ENCODE data around the gene MED25.
"Not testable (repeated sequence)": the region's sequence is repeated elsewhere in the genome, so short reads cannot be mapped to it uniquely, and the experiment has no call there.

The MED25 gene

DNA sequence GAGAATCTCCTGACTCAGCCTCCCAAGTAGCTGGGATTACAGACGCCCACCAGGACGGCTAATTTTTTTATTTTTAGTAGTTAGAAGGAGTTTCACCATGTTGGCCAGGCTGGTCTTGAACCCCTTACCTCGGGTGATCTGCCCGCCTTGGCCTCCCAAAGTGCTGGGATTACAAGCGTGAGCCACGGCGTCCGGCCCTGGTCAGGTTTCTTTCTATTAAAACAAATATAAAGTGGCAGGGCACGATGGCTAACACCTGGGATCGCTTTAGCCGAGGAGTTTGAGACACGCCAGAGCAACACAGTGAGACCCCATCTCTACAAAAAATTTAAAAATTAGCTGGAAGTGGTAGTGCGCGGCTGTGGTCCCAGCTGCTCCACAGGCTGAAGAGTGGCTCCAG lies 1.5 kb upstream of the MED25 start:
- no peak for DNase-seq (ENCODE audit: low read depth in 2 of 2)

DNA sequence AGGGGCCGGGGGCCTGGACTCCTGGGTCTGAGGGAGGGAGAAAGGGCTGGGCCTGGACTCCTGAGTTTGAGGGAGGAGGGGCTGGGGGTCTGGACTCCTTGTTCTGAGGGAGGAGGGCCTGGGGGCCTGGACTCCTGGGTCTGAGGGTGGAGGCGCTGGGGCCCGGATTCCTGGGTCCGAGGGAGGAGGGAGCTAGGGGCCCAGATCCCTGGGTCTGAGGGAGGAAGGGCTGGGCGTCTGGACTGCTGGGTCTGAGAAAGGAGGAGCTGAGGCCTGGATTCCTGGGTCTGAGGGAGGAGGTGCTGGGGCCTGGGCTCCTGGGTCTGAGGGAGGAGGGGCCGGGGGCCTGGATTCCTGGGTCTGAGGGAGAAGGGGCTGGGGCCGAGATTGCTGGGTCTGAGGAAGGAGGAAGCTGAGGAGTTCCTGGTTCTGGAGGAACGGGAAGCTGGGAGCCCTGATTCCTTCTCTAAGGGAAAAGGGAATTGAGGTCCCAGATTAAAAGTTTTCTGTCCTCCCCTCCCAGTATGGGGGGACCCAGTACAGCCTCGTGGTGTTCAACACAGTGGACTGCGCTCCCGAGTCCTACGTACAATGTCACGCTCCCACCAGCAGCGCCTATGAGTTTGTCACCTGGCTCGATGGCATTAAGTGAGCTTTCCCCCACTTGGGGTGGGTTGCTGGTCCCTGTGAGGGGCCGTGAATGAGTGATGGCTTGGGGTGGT lies 721 bp downstream of the MED25 start:
- no peak for DNase-seq (ENCODE audit: low read depth in 2 of 2)

DNA sequence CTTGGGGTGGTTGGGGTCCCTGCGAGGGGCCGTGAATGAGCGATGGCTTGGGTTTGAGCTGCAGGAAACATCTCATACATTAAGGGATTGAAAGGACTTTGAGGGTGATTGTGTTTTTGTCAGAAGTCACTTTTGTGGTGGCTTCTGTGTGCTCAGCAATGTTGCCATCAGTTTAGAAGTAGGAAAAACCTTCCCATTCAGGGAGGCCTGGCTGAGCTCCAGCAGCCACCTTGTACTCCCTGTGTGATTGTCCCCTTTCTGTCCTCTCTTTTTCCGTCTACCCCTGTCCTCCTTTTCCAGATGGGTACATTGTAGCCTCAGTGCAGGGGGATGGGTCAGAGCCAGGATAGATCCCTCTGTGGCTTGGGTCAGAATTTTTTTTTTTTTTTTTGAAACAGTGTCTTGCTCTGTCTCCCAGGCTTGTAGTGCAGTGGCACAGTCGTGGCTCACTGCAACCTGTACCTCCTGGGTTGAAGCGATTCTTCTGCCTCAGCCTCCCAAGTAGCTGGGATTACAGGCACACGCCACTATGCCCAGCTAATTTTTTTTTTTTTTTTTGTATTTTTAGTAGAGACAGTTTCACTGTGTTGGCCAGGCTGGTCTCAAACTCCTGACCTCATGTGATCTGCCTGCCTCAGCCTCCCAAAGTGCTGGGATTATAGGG lies 1.5 kb downstream of the MED25 start:
- not testable (repeated sequence) for DNase-seq (ENCODE audit: low read depth in 2 of 2)

DNA sequence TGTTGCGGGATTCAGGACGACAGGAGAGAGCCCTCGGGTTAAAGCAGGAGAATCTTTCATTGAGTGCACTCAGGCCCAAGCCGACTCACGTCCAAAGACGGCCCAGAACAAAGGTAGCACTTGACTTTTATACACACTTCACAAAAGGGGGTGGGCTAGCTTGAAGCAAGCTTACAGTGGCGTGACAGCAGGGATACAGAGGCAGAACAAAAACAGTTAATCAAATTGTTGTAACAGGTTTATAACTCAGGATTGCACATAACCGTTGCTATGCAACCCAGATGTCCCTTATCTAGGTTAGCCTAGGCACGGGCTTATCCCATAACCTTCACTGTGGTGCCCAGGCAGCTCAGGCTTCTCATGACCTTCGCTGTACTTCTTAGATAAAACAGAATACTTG lies 2.0 kb downstream of the MED25 start:
- DNase-seq (ENCODE audit: low read depth in 2 of 2) = no peak

DNA sequence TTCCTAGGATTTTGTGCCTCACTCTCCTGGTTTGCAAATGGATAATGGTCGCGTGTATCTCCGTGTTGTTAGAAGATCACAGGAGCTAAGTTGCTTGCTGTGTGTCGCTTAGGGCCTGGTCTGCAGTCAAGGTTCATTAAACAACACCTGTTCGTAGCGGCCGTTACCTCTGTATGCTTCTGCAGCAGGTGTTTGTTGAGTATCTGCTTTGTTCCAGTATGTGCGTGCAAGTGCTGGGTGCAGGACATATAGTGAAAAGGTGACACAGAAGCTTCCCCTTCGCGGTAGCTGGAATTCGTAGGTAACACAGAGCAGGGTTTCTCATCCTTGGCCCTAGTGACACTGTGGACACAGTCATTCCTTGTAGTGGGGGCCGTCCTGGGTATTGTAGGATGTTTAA lies 5.4 kb downstream of the MED25 start:
- DNase-seq (ENCODE audit: low read depth in 2 of 2) = no peak

DNA sequence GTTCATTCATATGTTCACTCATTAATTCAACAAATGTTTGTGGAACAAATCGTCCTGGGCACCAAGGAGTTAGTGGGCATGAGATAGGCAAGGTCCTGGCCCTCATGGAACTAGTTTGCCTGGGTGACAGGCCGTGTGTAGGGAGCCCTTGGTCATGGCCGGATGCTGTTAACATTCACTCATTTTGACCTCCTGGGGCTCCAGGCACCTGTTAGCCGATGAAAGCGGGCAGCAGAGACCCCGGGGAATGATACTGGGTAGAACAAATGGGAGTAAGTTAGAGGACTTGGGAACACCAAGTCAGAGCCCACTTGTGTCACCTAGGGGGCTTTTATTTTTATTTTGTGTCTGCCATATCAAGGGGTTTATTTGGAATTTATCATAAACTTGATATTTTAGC lies 6.6 kb downstream of the MED25 start:
- no peak for DNase-seq (ENCODE audit: low read depth in 2 of 2)

DNA sequence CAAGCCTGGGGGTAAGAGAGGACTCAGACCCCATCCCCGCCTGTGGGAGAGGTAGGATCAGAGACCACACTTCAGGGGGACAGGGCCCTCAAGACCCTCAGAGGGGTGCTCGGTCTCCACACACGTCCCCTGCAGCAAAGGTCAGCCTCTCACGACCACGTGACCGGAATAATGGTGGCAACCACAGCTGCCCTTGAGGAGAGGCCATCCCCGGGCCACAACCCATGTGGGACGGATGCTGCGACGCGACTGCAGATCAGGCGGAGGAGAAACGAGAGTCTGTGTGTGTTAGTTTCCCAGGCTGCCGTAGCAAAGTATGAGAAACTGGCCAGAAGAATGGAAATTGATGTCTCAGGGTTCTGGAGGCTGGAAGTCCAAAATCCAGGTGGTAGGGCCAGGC lies 8.9 kb downstream of the MED25 start:
- DNase-seq (ENCODE audit: low read depth in 2 of 2) = no peak

DNA sequence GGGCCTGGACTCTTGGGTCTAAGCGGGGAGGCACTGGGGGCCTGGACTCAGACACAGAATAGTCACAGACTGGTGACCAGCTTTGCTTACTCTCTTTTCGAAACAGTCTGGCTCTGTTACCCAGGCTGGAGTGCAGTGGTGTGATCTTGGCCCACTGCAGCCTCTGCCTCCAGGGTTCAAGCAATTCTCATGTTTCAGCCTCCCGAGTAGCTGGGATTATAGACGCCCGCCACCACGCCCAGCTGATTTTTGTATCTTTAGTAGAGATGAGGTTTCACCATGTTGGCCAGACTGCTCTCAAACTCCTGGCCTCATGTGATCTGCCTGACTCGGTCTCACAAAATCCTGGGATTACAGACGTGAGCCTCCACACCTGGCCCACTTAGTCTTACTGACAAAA lies 11.1 kb downstream of the MED25 start:
- no peak for DNase-seq (ENCODE audit: low read depth in 2 of 2)

DNA sequence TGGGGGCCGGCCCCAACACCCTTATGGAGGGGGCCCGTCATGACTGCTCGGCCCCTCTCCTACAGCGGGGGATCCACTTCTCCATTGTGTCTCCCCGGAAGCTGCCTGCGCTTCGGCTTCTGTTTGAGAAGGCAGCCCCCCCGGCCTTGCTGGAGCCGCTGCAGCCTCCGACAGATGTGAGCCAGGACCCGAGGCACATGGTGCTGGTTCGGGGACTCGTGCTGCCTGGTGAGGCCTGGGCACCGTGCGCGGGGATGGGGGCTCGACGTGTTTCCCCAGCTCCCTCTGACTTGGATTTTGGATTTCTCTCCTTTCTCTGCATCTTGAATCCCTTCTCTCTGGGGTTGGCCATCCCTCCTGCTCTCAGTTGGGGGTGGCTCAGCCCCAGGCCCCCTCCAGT lies 11.6 kb downstream of the MED25 start:
- DNase-seq (ENCODE audit: low read depth in 2 of 2) = no peak

DNA sequence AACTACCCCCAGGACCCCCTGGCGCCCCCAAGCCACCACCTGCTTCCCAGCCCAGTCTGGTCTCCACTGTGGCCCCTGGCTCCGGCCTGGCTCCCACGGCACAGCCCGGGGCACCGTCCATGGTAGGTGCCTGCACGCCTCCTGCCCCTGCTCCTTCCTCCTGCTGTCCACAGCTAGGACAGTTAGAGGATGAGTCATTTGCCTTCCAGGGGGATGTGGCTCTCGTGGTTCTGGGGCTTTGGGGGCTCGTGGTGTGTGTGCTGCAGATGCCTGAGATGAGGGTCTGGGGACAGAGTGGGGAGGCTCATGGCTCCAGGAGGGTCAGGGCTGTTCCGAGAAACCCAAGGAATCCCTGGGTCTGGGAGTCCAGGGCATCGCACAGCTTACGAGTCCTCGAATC lies 12.7 kb downstream of the MED25 start:
- DNase-seq (ENCODE audit: low read depth in 2 of 2) = no peak

DNA sequence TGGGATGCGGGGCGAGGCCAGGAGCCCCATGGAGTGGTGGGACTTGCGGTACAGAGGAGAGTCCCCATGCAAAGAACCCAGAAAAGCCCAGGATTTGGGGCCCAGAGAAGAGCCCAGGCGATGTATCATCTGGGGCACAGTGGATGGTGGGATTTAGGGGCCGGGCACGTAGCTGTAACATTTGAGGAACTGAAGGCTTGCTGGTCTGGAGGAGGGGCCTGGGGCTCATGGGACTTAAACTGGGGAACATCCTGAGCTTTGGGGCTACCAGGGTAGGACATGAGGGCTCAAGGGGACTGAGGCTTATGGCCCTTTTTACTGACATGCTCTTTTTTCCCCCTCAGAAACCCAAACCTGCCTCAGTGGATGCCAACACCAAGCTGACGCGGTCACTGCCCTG lies 13.5 kb downstream of the MED25 start:
- no peak for DNase-seq (ENCODE audit: low read depth in 2 of 2)

DNA sequence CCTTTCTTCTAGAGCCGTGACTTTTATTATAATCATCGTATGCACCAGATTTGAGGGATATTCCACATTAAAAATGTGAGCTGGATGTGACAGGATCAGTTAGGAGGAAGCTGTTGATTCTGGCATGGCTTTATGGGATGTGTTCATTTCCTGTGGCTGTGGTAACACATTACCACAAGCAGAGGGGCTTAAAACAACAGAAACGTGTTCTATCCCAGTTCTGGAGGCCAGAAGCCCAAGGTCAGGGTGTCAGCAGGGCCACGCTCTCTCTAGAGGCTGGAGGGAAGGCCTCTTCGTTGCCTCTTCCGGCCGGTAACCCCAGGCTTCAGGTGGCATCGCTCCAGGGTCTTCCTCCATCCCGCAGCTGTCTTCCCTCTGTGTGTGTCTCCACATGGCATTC lies 14.5 kb downstream of the MED25 start:
- DNase-seq (ENCODE audit: low read depth in 2 of 2) = no peak

DNA sequence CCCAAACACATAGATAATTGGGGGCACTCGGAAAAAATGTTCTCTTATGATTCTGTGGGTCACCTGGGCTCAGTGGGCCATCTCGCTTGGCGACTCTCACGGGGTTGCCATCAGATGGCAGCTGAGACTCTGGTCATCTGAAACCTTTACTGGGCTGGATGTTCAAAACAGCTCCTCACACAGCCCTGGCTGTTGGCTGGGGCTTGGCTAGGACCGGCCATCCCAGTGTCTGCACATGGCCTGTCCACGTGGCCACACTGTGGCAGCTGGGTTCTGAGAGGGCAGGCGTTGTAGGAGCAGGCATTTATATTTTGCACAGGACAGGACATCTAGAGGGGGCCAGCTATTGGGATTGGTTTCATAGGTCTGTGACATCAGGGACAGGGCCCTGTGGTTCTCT lies 15.5 kb downstream of the MED25 start:
- no peak for DNase-seq (ENCODE audit: low read depth in 2 of 2)

DNA sequence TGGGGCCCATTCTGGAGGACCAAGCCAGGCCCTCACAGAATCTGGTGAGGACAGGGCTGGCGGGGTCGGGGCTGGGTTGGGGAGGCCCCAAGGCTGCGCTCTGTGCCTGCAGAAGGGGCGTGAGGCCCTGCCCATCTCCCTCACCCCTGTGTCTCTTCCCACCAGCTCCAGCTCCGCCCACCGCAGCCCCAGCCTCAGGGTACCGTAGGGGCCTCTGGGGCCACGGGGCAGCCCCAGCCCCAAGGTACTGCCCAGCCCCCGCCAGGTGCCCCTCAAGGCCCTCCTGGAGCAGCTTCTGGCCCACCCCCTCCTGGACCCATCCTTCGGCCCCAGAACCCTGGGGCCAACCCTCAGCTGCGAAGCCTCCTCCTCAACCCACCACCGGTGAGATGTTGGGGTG lies 17.5 kb downstream of the MED25 start:
- no peak for DNase-seq (ENCODE audit: low read depth in 2 of 2)

DNA sequence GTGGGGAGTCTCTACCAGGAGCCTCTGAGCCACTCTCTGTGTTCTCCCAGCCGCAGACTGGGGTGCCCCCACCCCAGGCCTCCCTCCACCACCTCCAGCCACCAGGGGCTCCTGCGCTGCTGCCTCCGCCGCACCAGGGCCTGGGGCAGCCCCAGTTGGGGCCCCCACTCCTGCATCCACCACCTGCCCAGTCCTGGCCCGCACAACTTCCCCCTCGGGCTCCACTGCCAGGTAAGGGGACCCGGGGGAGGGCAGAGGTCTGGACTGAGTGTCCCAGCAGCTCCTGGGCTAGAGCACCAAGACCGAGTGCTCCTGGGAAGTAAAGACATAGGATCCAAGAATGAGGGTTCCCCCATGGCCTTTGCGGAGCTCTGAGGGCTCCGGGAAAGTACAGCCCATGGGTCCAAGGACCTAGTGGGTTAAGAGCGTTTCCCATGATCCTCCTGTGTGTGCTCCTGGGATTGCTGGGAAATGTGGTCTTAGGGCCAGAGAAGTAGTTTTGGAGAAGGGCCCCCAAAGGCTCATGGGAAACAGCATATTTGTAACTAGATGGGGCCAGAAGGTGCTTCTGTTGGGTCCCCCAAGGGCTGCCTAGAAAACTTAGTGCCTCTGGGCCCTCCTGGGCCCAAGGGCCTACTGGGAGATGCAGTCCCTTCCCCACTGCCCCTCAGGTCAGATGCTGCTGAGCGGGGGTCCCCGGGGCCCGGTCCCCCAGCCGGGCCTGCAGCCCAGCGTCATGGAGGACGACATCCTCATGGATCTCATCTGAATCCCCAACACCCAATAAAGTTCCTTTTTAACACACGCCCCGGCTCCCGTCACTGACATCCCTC lies 18.3 kb downstream of the MED25 start:
- no peak for DNase-seq (ENCODE audit: low read depth in 2 of 2)

DNA sequence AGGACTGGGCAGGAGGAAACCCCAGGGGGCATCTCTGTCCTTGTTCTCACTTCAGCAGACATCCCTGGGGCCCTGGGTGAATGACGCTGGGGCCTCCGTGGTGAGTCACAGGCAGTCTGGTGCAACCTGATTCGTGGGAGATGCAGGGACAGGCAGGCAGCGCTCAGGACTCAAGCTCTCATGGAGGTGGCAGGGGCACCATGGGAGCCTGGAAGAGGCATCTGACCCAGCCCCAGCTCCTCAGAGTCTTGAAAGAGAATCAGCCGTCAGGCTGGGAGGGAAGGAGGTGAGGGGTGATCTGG lies 18.9 kb downstream of the MED25 start:
- DNase-seq (ENCODE audit: low read depth in 2 of 2) = no peak

DNA sequence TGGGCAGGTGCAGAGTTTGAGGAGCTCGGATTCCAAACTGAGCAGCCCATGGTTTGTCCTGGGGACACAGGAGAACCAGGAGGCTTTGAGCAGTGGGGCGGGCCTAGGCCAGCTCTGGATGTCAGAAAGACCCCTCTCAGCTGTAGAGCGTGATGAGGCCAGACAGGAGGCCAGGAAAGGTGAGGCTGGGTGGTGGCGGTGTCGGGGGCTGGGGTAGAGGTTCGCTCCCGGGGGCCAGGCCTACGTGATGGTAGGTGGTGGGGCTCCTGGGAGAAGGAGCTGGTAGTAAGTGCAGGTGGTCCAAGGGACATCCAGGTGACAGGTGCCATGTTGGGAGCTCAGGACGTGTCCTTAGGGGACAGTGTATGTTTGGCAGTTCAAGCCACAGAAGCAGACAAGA lies 19.3 kb downstream of the MED25 start:
- no peak for DNase-seq (ENCODE audit: low read depth in 2 of 2)

DNA sequence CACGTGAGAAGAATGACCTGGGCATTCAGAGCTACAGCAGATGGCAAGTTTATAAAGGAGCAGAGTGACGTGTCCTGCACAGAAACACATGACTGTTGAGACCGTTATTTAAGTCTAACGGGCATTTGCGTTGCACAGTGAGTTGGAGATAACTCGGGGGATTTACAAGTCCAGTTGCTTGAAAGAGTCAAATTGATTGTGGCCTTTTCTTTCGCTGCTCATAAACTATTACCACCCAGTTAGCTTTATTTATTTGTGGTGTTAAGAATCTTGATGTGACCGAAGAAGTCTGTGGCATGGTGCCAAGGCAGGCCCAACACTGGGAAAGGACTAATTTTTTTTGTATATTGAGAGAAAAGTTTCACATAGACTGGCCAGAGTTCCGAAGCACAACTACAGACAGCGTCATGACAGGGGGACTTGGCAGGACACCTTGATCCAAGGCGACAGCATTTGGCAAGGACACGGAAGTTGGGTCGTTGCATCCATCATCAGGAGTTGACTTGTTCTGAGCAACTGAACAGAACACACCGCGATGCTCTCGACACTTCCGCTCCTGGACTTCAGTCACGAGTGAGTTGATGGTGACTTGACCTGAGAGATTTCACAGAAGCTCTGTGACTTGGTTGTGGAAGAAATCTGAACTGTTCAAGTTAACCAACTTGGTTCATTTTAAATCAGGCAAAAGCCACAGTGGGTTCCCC lies 20.9 kb downstream of the MED25 start:
- DNase-seq (ENCODE audit: low read depth in 2 of 2) = no peak

DNA sequence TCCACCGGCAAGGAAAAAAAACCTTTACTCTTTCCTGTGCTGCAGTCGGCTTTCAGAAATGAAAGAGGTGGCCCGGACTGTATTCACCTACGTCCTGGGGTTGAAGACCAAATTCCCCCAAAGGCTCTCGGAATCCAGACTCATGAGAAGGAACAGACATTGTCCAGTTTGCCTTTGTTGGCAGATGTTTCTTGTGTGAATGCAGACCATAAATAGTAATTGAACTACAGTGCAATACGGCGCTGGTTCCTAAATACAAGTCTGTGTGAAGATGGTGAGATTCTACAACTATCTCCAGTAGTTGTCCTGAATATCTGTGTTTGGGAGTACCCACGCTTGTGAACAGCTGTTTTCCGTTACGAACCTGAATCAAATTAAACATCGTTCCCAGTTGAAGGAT lies 21.6 kb downstream of the MED25 start:
- DNase-seq (ENCODE audit: low read depth in 2 of 2) = no peak

DNA sequence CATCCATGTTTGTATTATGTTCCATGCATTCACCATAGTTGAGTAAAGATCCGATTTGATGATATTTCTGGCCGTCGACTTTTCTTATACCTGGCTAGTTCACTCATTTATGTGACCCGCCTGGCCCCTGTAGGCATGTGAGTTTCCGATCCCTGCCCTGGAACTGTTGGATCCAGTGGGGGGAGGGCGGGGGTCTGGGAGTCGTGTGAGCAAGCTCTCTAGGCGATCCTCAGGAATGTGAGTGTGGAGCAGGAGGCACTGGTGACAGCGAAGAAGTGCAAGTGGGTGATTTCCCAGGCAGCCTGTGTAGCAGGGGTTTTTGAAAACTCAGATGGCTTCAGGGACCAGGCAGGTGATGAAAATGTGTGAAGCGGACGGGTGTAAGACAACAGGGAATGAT lies 22.2 kb downstream of the MED25 start:
- no peak for DNase-seq (ENCODE audit: low read depth in 2 of 2)

DNA sequence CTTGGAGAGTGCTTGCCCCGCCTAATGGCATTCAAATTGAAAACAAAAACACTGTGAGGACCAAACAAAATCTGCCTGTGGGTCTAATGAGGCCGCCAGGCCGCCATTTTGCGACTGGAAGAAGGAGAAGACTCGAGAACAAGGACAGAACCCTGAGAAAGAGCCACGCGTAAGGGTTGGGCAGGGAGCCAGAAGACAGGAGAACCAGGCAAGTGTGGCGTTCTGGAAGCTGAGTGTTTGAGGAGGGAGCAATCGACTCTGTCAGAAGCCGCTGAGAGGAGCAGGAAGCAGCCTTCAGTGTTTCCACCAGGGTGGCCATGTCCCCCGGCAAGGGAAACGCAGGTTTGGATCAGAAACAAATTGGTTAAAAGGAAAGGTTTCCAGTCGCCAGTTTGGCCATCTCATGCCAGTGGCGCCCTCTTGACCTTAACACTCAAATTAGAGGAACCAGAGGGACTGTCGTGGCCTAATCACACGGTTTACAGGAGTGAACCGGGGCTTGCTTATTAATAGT lies 22.7 kb downstream of the MED25 start:
- DNase-seq (ENCODE audit: low read depth in 2 of 2) = no peak

DNA sequence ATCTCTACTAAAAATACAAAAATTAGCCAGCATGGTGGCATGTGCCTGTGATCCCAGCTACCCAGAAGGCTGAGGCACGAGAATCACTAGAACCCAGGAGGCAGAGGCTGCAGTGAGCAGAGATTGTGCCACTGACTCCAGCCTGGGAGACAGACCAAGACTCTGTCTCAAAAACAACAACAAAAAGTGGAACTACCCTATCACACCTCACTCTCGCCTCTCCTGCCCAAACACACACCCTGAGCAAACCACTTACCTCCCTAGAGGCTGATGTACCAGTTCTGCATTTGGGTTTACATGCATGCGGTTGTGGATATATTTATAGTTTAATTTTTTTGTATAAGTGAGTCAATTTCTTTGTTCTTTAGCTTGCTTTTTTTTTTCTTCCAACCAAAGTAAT lies 25.2 kb downstream of the MED25 start:
- DNase-seq (ENCODE audit: low read depth in 2 of 2) = no peak

Measured in stimulated activated CD4-positive, alpha-beta T cell treated with anti-CD3 and anti-CD28 coated beads, Interleukin-12 subunit alpha, Interleukin-12 subunit beta, amount 100 ng/mL, for 24 hours (primary cell).